MM.1S (cell line): ENCODE results near the gene CCDC195.

ENCODE experiments used
- DNase-seq: peaks from one replicate; pipeline ENCODE4 v3.0.0-alpha.2; 2015
- H2AFZ ChIP-seq: fragments of 300-600 bp; sonication (generic); 2 replicates; pipeline ENCODE4 v1.6.0; 2016; ENCODE audit warnings: antibody characterized with exemption, low read length
- H3F3A ChIP-seq: fragments of 300-600 bp; sonication (generic); 2 replicates; pipeline ENCODE4 v1.6.1; 2016; ENCODE audit warnings: mild to moderate bottlenecking, antibody characterized with exemption, low read length, moderate library complexity, mixed read lengths; ENCODE audit not compliant: insufficient read depth
- H3K27ac ChIP-seq: fragments of 300-600 bp; sonication (generic); 2 replicates; pipeline ENCODE4 v1.5.1; 2016; ENCODE audit warnings: mild to moderate bottlenecking, low read length
- H3K27me3 ChIP-seq: fragments of 300-600 bp; sonication (generic); replicated peaks from 2 replicates; pipeline ENCODE4 v1.6.0; 2016; ENCODE audit warnings: low read length; ENCODE audit not compliant: insufficient read depth
- H3K36me3 ChIP-seq: fragments of 300-600 bp; sonication (generic); replicated peaks from 2 replicates; pipeline ENCODE4 v1.6.1; 2016; ENCODE audit warnings: mild to moderate bottlenecking, low read length, mixed read lengths; ENCODE audit not compliant: insufficient read depth
- H3K4me1 ChIP-seq: fragments of 300-600 bp; sonication (generic); 2 replicates; pipeline ENCODE4 v1.6.1; 2016; ENCODE audit warnings: low read length, mixed read lengths
- H3K4me2 ChIP-seq: fragments of 300-600 bp; sonication (generic); 2 replicates; pipeline ENCODE4 v1.6.0; 2016; ENCODE audit warnings: low read depth, low read length
- H3K4me3 ChIP-seq: fragments of 300-600 bp; sonication (generic); 2 replicates; pipeline ENCODE4 v1.5.1; 2016; ENCODE audit warnings: low read length, mixed read lengths
- H3K79me2 ChIP-seq: fragments of 300-600 bp; sonication (generic); 2 replicates; pipeline ENCODE4 v1.6.1; 2016; ENCODE audit warnings: mixed run types, low read length, mixed read lengths
- H3K9ac ChIP-seq: fragments of 300-600 bp; sonication (generic); 2 replicates; pipeline ENCODE4 v1.6.1; 2016; ENCODE audit warnings: low read length, mixed read lengths
- H3K9me2 ChIP-seq: fragments of 300-600 bp; sonication (generic); replicated peaks from 2 replicates; pipeline ENCODE4 v1.6.1; 2016; ENCODE audit warnings: mild to moderate bottlenecking, low read length, mixed read lengths; ENCODE audit not compliant: insufficient read depth
- H3K9me3 ChIP-seq: fragments of 300-600 bp; sonication (generic); replicated peaks from 2 replicates; pipeline ENCODE4 v1.6.1; 2016; ENCODE audit warnings: mild to moderate bottlenecking, low read length, mixed read lengths; ENCODE audit not compliant: insufficient read depth
- H4K20me1 ChIP-seq: fragments of 300-600 bp; sonication (generic); 2 replicates; pipeline ENCODE4 v1.6.1; 2016; ENCODE audit warnings: mild to moderate bottlenecking, low read length, moderate library complexity, mixed read lengths; ENCODE audit not compliant: insufficient read depth
- EZH2 ChIP-seq: fragments of 300-600 bp; sonication (generic); optimal IDR thresholded peaks from 2 replicates; pipeline ENCODE3; 2017; ENCODE audit warnings: low read depth, mild to moderate bottlenecking, antibody characterized with exemption, low read length, mixed read lengths
- EZH2phosphoT487 ChIP-seq: fragments of 300-600 bp; sonication (generic); IDR thresholded peaks from 2 replicates; pipeline ENCODE4 v1.6.1; 2018; ENCODE audit warnings: antibody characterized with exemption, low read length
- TF ChIP-seq, protein P1 (sequence below): fragments of 300-600 bp; sonication (generic); IDR thresholded peaks from 2 replicates; pipeline ENCODE4 v1.5.1; 2016; ENCODE audit warnings: antibody characterized with exemption, low read length, mixed read lengths

Gene CCDC195

DNA sequence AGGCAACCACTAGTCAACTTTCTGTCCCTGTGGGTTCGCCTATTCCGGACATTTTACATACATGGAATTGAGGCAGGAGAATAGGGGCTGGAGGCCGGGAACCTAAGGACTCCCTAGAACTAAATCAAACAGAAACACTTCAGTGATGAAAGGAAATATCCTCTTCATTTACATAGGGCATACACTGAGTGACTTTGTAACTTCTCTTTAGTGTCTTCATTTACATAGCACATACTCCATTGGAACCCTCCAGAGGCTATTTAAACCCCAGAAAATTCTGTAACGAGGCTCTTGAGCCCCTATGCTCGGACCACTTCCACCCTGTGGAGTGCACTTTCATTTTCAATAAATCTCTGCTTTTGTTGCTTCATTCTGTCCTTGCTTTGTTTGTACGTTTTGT is 56.5 kb downstream of the CCDC195 start:
- H3K9me2 ChIP-seq: no peaks in the 10 kb centered on the region
- no peak for DNase-seq
- no peak overlapping the region for H3K27ac ChIP-seq
- TF ChIP-seq, protein P1, sequence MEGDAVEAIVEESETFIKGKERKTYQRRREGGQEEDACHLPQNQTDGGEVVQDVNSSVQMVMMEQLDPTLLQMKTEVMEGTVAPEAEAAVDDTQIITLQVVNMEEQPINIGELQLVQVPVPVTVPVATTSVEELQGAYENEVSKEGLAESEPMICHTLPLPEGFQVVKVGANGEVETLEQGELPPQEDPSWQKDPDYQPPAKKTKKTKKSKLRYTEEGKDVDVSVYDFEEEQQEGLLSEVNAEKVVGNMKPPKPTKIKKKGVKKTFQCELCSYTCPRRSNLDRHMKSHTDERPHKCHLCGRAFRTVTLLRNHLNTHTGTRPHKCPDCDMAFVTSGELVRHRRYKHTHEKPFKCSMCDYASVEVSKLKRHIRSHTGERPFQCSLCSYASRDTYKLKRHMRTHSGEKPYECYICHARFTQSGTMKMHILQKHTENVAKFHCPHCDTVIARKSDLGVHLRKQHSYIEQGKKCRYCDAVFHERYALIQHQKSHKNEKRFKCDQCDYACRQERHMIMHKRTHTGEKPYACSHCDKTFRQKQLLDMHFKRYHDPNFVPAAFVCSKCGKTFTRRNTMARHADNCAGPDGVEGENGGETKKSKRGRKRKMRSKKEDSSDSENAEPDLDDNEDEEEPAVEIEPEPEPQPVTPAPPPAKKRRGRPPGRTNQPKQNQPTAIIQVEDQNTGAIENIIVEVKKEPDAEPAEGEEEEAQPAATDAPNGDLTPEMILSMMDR: no peak
- no peak for TF ChIP-seq EZH2
- TF ChIP-seq EZH2phosphoT487: no peak
- no peaks in the 10 kb centered on the region for H4K20me1 ChIP-seq
- H3K4me3 ChIP-seq: no peak overlapping the region
- H3K36me3 ChIP-seq: no peaks in the 10 kb centered on the region
- H3K4me1 ChIP-seq: no peaks in the 10 kb centered on the region
- H3K4me2 ChIP-seq: no peak overlapping the region
- H3K9ac ChIP-seq: no peak overlapping the region
- H3K79me2 ChIP-seq: no peaks in the 10 kb centered on the region
- H2AFZ ChIP-seq: no peak overlapping the region
- no peaks in the 10 kb centered on the region for H3K27me3 ChIP-seq
- H3K9me3 ChIP-seq: no peaks in the 10 kb centered on the region
- H3F3A ChIP-seq: no peaks in the 10 kb centered on the region

DNA sequence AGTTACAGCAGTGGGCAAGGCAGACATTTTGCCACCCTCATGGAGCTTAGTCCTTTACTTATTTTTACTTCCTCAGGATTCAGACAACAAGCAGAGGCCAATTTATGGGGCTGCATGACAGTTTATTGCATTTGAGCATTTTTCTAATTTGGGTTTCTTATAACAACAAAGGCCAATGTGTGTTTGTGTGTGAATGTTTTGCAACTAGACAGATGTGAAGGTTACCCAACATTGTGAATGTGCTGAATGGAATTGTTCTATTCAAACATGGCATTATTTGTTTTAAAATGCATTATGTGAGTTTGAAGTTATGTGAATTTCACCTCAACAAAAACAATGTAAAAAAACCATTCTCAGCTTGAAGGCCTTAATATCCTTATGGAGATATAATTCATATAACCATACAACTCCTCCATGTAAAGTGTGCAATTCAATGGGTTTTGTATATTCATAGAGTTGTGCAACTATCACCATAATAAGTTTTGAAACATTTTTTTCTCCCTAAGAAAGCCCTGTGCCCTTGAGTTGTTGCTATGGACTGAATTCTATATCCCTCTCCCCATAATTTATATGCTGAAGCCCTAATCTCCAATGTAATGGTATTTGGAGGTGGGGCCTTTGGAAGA is 57.3 kb downstream of the CCDC195 start:
- Histone ChIP-seq H3K4me3 (no peak overlapping the region), H3K36me3 (no peaks in the 10 kb centered on the region), H3K9me3 (no peaks in the 10 kb centered on the region), H3K27me3 (no peaks in the 10 kb centered on the region), H3K27ac (no peak overlapping the region), H3K9me2 (no peaks in the 10 kb centered on the region), H3K9ac (no peak overlapping the region), H3K79me2 (no peaks in the 10 kb centered on the region), H2AFZ (no peak overlapping the region), H4K20me1 (no peaks in the 10 kb centered on the region), H3K4me2 (no peak overlapping the region), H3F3A (no peaks in the 10 kb centered on the region), H3K4me1 (no peaks in the 10 kb centered on the region)
- TF ChIP-seq EZH2 (no peak), EZH2phosphoT487 (no peak)
- TF ChIP-seq, protein P1: no peak
- no peak for DNase-seq

DNA sequence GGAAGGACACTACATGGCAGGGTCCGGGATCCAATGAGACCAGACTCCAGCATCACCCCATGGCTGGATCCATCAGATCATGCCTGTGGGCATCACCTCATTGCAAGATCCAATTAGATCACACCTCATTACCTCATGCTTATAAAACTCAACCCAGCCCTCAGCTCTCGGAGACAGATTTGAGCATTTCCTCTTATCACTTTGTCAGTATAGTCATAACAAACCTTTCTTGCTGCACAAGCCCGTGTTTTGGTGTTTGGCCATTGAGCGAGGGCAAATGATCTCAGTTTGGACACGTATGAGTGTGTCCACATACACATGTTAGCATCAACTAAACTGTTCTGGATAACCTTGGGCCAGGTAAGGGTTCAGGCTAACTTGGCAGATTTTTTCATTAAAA is 58.8 kb downstream of the CCDC195 start:
- Histone ChIP-seq H4K20me1 (no peaks in the 10 kb centered on the region), H3K9ac (no peak overlapping the region), H3K9me2 (no peaks in the 10 kb centered on the region), H3K9me3 (no peaks in the 10 kb centered on the region), H3K79me2 (no peaks in the 10 kb centered on the region), H3K27ac (no peak overlapping the region), H2AFZ (no peak overlapping the region), H3K4me3 (no peak overlapping the region), H3K4me1 (no peaks in the 10 kb centered on the region), H3K4me2 (no peak overlapping the region), H3K36me3 (no peaks in the 10 kb centered on the region), H3K27me3 (no peaks in the 10 kb centered on the region), H3F3A (no peaks in the 10 kb centered on the region)
- no peak for DNase-seq
- TF ChIP-seq, protein P1: no peak
- TF ChIP-seq EZH2: no peak
- TF ChIP-seq EZH2phosphoT487: no peak
